PC-3 (cell line): ENCODE measurements around the gene PPEF2. TPM values are rescaled to one million over a fixed set of nuclear protein-coding genes. Genes with fewer than 3 reads are reported as not detected.

Experiments
- ATAC-seq: fragments of 200-7000 bp; cut with Tn5 transposase; 2 replicates; pipeline ENCODE4 v1.9.1; 2020; ENCODE audit warnings: mild to moderate bottlenecking, moderate library complexity
- BruUV-seq: library from RNA; stranded (reverse); fragments of 400-500 nt; replicated peaks from 2 replicates; lab custom pipeline; 2021; lab: Mats Ljungman, UMichigan
- CTCF ChIA-PET: fragments of 300-600 bp; sonication (Branson Sonifier 250); formaldehyde crosslinking; loops from one replicate; lab custom pipeline; 2022; ENCODE audit warnings: antibody characterized with exemption; lab: Charles Lee
- POLR2A ChIA-PET: fragments of 300-600 bp; sonication (Branson Sonifier 250); formaldehyde crosslinking; loops from one replicate; lab custom pipeline; 2022; ENCODE audit warnings: antibody characterized with exemption; ENCODE audit not compliant: unreplicated experiment; lab: Charles Lee
- DNase-seq: peaks from one replicate; pipeline ENCODE4 v3.0.0-alpha.2; 2015
- H2AFZ ChIP-seq: fragments of 300-600 bp; sonication (generic); 2 replicates; pipeline ENCODE4 v1.6.0; 2016; ENCODE audit warnings: antibody characterized with exemption, low read length
- H3F3A ChIP-seq: fragments of 300-600 bp; sonication (generic); one replicate; pipeline ENCODE4 v1.6.0; 2017; ENCODE audit warnings: antibody characterized with exemption, low read length, control low read depth, mild to moderate bottlenecking; ENCODE audit not compliant: unreplicated experiment
- H3K27ac ChIP-seq: fragments of 300-600 bp; sonication (generic); 2 replicates; pipeline ENCODE4 v1.5.1; 2016; ENCODE audit warnings: mild to moderate bottlenecking, low read length
- H3K27me3 ChIP-seq: fragments of 300-600 bp; sonication (generic); 2 replicates; pipeline ENCODE4 v1.6.1; 2016; ENCODE audit warnings: low read length, mixed read lengths
- H3K36me3 ChIP-seq: fragments of 300-600 bp; sonication (generic); 2 replicates; pipeline ENCODE4 v1.6.1; 2016; ENCODE audit warnings: low read depth, mixed run types, low read length, mixed read lengths
- H3K4me1 ChIP-seq: fragments of 300-600 bp; sonication (generic); 2 replicates; pipeline ENCODE4 v1.5.1; 2016; ENCODE audit warnings: low read length; ENCODE audit not compliant: insufficient read depth
- H3K4me2 ChIP-seq: fragments of 300-600 bp; sonication (generic); 2 replicates; pipeline ENCODE4 v1.6.0; 2016; ENCODE audit warnings: low read length
- H3K4me3 ChIP-seq: fragments of 300-600 bp; sonication (generic); 2 replicates; pipeline ENCODE4 v1.5.1; 2016; ENCODE audit warnings: mild to moderate bottlenecking, low read length, mixed read lengths
- H3K79me2 ChIP-seq: fragments of 300-600 bp; sonication (generic); 2 replicates; pipeline ENCODE4 v1.6.1; 2017; ENCODE audit warnings: low read length, mixed read lengths
- H3K9ac ChIP-seq: fragments of 300-600 bp; sonication (generic); 2 replicates; pipeline ENCODE4 v1.6.0; 2016; ENCODE audit warnings: mild to moderate bottlenecking, low read length
- H3K9me2 ChIP-seq: fragments of 300-600 bp; sonication (generic); replicated peaks from 2 replicates; pipeline ENCODE4 v1.6.1; 2016; ENCODE audit warnings: mixed run types, low read length, mixed read lengths
- H3K9me3 ChIP-seq: fragments of 300-600 bp; sonication (generic); 2 replicates; pipeline ENCODE4 v1.6.1; 2016; ENCODE audit warnings: low read length, mixed read lengths
- H4K20me1 ChIP-seq: fragments of 300-600 bp; sonication (generic); 2 replicates; pipeline ENCODE4 v1.6.1; 2016; ENCODE audit warnings: low read length, mixed read lengths
- EZH2 ChIP-seq: fragments of 300-600 bp; sonication (generic); IDR thresholded peaks from one replicate; pipeline ENCODE4 v1.6.1; 2017; ENCODE audit warnings: antibody characterized with exemption, mild to moderate bottlenecking, low read length; ENCODE audit not compliant: unreplicated experiment
- EZH2phosphoT487 ChIP-seq: fragments of 300-600 bp; sonication (generic); IDR thresholded peaks from 2 replicates; pipeline ENCODE4 v1.6.1; 2018; ENCODE audit warnings: mild to moderate bottlenecking, antibody characterized with exemption, low read length, borderline replicate concordance
- intact Hi-C: fragments of 100-400 bp; cut with micrococcal nuclease; formaldehyde crosslinking; loops from 2 replicates; pipeline ENCODE4 v1.9.0; 2023
- total RNA-seq: library from RNA; depleted of rRNA; stranded (reverse); fragments of >200 nt; gene quantifications from 2 replicates; pipeline ENCODE4 v1.2.3, GENCODE V29; 2014
- TF ChIP-seq, protein P1 (sequence below): fragments of 300-600 bp; sonication (generic); conservative IDR thresholded peaks from 2 replicates; pipeline ENCODE4 v1.5.1; 2017; ENCODE audit warnings: antibody characterized with exemption, low read depth, mild to moderate bottlenecking, low read length

The PPEF2 gene
- total RNA-seq, 1 experiment from 2014 or later: 0.04 TPM

DNA sequence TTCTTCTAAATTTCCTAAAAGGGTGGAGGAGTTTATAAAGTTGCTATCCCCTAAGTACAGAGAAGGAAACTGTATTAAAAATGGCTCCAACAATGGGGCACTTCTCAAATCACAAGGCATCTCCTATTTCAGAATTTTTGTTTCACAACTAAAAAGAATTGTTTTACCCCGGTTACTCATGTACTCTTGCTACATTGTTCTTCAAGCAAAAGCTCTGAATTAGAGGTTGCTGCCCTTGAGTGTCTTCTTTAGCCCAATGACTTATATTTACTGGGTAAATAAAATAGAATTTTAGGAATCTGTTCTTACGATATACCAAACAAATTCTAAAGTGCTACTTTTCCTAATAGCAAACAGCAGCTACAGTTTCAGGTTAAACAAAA is 67.5 kb downstream of the PPEF2 start:
- H3K36me3 ChIP-seq: no peaks in the 10 kb centered on the region
- intact Hi-C loops: no loop called here
- H3K4me3 ChIP-seq: no peak overlapping the region
- H4K20me1 ChIP-seq: no peaks in the 10 kb centered on the region
- no peaks in the 10 kb centered on the region for H3F3A ChIP-seq
- H3K9me3 ChIP-seq: no peaks in the 10 kb centered on the region
- BruUV-seq: no TSS peak
- no peak overlapping the region for H2AFZ ChIP-seq
- no peaks in the 10 kb centered on the region for H3K9me2 ChIP-seq
- DNase-seq (no peak), ATAC-seq (no peak)
- H3K27me3 ChIP-seq: no peaks in the 10 kb centered on the region
- H3K27ac ChIP-seq: no peak overlapping the region
- H3K4me2 ChIP-seq: no peak overlapping the region
- TF ChIP-seq EZH2 (no peak), EZH2phosphoT487 (no peak)
- TF ChIP-seq, protein P1, sequence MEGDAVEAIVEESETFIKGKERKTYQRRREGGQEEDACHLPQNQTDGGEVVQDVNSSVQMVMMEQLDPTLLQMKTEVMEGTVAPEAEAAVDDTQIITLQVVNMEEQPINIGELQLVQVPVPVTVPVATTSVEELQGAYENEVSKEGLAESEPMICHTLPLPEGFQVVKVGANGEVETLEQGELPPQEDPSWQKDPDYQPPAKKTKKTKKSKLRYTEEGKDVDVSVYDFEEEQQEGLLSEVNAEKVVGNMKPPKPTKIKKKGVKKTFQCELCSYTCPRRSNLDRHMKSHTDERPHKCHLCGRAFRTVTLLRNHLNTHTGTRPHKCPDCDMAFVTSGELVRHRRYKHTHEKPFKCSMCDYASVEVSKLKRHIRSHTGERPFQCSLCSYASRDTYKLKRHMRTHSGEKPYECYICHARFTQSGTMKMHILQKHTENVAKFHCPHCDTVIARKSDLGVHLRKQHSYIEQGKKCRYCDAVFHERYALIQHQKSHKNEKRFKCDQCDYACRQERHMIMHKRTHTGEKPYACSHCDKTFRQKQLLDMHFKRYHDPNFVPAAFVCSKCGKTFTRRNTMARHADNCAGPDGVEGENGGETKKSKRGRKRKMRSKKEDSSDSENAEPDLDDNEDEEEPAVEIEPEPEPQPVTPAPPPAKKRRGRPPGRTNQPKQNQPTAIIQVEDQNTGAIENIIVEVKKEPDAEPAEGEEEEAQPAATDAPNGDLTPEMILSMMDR: no peak
- H3K4me1 ChIP-seq: no peaks in the 10 kb centered on the region
- CTCF ChIA-PET: no interaction called here
- POLR2A ChIA-PET: no interaction called here
- H3K79me2 ChIP-seq: no peaks in the 10 kb centered on the region
- no peak overlapping the region for H3K9ac ChIP-seq

DNA sequence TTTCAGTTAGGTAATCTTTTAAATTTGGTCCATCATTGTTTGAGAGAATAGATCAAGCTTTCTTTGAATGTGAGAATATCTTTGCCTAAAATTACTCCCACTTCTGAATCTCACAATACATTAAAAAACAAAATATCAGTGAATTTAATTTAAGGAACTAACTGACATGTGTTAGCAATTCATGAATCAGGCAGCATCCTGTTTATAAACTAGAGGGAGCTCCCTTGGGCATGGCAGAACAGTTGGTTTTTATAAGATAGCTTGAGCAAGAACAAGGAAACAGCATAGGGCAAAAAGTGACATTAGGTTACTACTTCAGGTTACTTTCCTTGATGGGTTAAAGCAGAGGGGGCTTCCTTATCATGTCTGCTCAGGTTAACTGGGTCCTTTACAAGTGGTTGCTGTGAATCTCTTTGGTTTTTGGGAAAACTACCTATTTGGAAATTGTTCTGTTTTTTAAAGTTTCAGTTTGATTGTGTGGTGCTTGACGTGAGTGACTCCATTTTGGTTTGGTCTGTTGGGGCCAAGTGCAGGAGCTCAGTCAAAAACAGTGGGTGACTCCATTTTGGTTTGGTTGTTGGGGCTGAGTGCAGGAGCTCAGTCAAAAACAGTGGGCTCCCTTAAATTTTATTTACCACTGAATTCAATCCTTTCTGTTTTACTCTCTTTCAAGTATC is 68.0 kb downstream of the PPEF2 start:
- DNase-seq (no peak), ATAC-seq (no peak)
- Histone ChIP-seq H3K4me2 (no peak overlapping the region), H3K27me3 (no peaks in the 10 kb centered on the region), H3K79me2 (no peaks in the 10 kb centered on the region), H3K9ac (no peak overlapping the region), H4K20me1 (no peaks in the 10 kb centered on the region), H2AFZ (no peak overlapping the region), H3F3A (no peaks in the 10 kb centered on the region), H3K9me3 (no peaks in the 10 kb centered on the region), H3K4me1 (no peaks in the 10 kb centered on the region), H3K4me3 (no peak overlapping the region), H3K27ac (no peak overlapping the region), H3K36me3 (no peaks in the 10 kb centered on the region), H3K9me2 (no peaks in the 10 kb centered on the region)
- ChIA-PET POLR2A (no interaction called here), CTCF (no interaction called here)
- BruUV-seq: no TSS peak
- TF ChIP-seq, protein P1: no peak
- TF ChIP-seq EZH2 (no peak), EZH2phosphoT487 (no peak)
- intact Hi-C loops: no loop called here

- Histone ChIP-seq H3F3A (no peaks in the 10 kb centered on the region), H3K9ac (no peak overlapping the region), H3K4me1 (no peaks in the 10 kb centered on the region), H3K79me2 (no peaks in the 10 kb centered on the region), H3K9me3 (no peaks in the 10 kb centered on the region), H3K4me2 (no peak overlapping the region), H4K20me1 (no peaks in the 10 kb centered on the region), H3K4me3 (no peak overlapping the region), H3K9me2 (no peaks in the 10 kb centered on the region), H3K36me3 (no peaks in the 10 kb centered on the region), H3K27me3 (no peaks in the 10 kb centered on the region), H2AFZ (no peak overlapping the region), H3K27ac (no peak overlapping the region)
- BruUV-seq: no TSS peak
- no peak for DNase-seq
- intact Hi-C loops: no loop called here
- no peak for TF ChIP-seq EZH2
- POLR2A ChIA-PET: no interaction called here
- CTCF ChIA-PET: no interaction called here
- ATAC-seq: no peak
Observed at GRCh38 chr4:75831856-75832405, 70.3 kb downstream of the PPEF2 start.
